ENCODE measurements around the gene CLDN17.

Gene CLDN17

GRCh38 chr21:30153697-30154340, 12.8 kb downstream of the CLDN17 start:
- no peaks in the 10 kb centered on the region for H3K9me3 ChIP-seq (ENCODE audit: control insufficient read depth, low read length)
- no peak overlapping the region for H2AFZ ChIP-seq
- H3K4me1 ChIP-seq = no peaks in the 10 kb centered on the region
- H3K4me3 ChIP-seq (ENCODE audit: low read depth, low read length) = no peak overlapping the region
- no peaks in the 10 kb centered on the region for H3K79me2 ChIP-seq
- TF ChIP-seq, protein P1, sequence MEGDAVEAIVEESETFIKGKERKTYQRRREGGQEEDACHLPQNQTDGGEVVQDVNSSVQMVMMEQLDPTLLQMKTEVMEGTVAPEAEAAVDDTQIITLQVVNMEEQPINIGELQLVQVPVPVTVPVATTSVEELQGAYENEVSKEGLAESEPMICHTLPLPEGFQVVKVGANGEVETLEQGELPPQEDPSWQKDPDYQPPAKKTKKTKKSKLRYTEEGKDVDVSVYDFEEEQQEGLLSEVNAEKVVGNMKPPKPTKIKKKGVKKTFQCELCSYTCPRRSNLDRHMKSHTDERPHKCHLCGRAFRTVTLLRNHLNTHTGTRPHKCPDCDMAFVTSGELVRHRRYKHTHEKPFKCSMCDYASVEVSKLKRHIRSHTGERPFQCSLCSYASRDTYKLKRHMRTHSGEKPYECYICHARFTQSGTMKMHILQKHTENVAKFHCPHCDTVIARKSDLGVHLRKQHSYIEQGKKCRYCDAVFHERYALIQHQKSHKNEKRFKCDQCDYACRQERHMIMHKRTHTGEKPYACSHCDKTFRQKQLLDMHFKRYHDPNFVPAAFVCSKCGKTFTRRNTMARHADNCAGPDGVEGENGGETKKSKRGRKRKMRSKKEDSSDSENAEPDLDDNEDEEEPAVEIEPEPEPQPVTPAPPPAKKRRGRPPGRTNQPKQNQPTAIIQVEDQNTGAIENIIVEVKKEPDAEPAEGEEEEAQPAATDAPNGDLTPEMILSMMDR (IDR thresholded peaks at IDR 0.05) = no peak
- H3K4me2 ChIP-seq (ENCODE audit: low read length) = no peak overlapping the region
- H3K27ac ChIP-seq = no peak overlapping the region
- H3K27me3 ChIP-seq (ENCODE audit: control insufficient read depth, insufficient read depth, low read length) = no peaks in the 10 kb centered on the region
- H3K36me3 ChIP-seq (ENCODE audit: control insufficient read depth, insufficient read depth, low read length) = no peaks in the 10 kb centered on the region
- no peak overlapping the region for H3K9ac ChIP-seq

- H3K79me2 ChIP-seq = no peaks in the 10 kb centered on the region
- no peaks in the 10 kb centered on the region for H3K36me3 ChIP-seq (ENCODE audit: control insufficient read depth, insufficient read depth, low read length)
- H3K27me3 ChIP-seq (ENCODE audit: control insufficient read depth, insufficient read depth, low read length) = no peaks in the 10 kb centered on the region
- no peaks in the 10 kb centered on the region for H3K9me3 ChIP-seq (ENCODE audit: control insufficient read depth, low read length)
- no peak overlapping the region for H3K27ac ChIP-seq
- H3K4me3 ChIP-seq (ENCODE audit: low read depth, low read length) = no peak overlapping the region
- TF ChIP-seq, protein P1 (IDR thresholded peaks at IDR 0.05) = no peak
- no peak overlapping the region for H2AFZ ChIP-seq
- H3K4me1 ChIP-seq = no peaks in the 10 kb centered on the region
- no peak overlapping the region for H3K9ac ChIP-seq
- no peak overlapping the region for H3K4me2 ChIP-seq (ENCODE audit: low read length)
These were observed 13.8 kb downstream of the CLDN17 start for GRCh38 chr21:30152792-30153191.

DNA sequence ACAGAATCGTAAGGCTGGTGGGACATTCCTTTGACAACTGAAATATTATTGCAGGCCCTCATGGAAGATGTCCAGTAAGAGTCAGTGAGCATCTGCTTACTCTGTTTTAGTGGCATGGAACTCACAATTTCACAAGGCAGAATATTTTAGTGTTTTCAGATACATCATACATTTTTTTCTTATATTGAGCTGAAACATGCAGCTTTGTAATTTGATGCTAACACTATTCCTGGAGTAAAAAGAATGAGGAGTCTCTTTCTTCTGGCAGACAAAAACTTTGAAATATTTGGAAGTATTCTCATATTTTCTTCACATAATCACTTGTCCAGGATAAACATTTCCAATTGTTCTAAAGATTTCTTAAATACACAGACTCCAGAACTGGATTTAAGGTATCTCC, 17.7 kb downstream of the CLDN17 start:
- H2AFZ ChIP-seq = no peak overlapping the region
- TF ChIP-seq, protein P1 (IDR thresholded peaks at IDR 0.05) = no peak

DNA sequence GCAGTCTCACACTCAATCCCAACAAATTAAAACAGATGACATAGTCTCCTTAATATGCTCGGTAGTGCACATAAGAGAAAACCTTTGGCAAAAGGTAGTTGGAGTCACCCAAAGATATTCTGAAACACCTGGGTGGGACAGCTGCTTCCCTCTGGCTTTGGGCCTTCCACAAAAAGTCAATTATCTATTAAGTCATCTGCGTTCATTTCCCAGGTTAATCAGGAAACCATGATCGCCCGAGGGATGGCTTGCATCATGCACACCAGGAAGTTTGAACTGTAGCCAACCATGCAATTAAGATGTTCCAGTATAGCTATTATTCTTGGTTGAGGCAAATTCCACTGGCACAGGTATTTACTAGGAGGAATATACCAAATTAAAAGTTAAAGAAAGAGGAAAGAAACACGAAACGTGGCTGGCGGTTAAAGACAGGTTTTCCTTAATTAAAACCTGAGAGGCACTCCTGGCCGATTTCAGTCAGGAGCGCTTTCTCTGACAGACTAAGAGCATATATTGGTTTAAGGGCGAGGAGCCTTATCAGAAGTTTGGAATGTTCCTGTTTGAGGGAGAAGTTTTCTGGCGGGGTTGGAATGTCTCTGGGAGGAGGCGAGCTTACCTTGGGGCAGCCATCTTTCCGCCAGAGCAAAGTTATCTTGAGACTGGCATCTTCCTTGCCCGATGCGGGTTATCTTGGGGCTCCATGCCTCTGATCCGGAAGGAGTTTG, 19.9 kb downstream of the CLDN17 start:
- Histone ChIP-seq H3K36me3 (ENCODE audit: control insufficient read depth, insufficient read depth, low read length) (no peaks in the 10 kb centered on the region), H3K27ac (no peak overlapping the region), H3K79me2 (no peaks in the 10 kb centered on the region), H3K4me2 (ENCODE audit: low read length) (no peak overlapping the region), H3K9me3 (ENCODE audit: control insufficient read depth, low read length) (no peaks in the 10 kb centered on the region), H3K4me3 (ENCODE audit: low read depth, low read length) (no peak overlapping the region), H2AFZ (no peak overlapping the region), H3K27me3 (ENCODE audit: control insufficient read depth, insufficient read depth, low read length) (no peaks in the 10 kb centered on the region), H3K4me1 (no peaks in the 10 kb centered on the region), H3K9ac (no peak overlapping the region)
- TF ChIP-seq, protein P1 (IDR thresholded peaks at IDR 0.05) = no peak

More for the DNA sequence above, 17.7 kb downstream of the CLDN17 start:
- no peaks in the 10 kb centered on the region for H3K27me3 ChIP-seq (ENCODE audit: control insufficient read depth, insufficient read depth, low read length)
- H3K27ac ChIP-seq = no peak overlapping the region
- H3K36me3 ChIP-seq (ENCODE audit: control insufficient read depth, insufficient read depth, low read length) = no peaks in the 10 kb centered on the region
- H3K4me2 ChIP-seq (ENCODE audit: low read length) = no peak overlapping the region
- no peaks in the 10 kb centered on the region for H3K4me1 ChIP-seq
- no peaks in the 10 kb centered on the region for H3K79me2 ChIP-seq
- no peaks in the 10 kb centered on the region for H3K9me3 ChIP-seq (ENCODE audit: control insufficient read depth, low read length)
- H3K9ac ChIP-seq = no peak overlapping the region
- no peak overlapping the region for H3K4me3 ChIP-seq (ENCODE audit: low read depth, low read length)

Measured in parathyroid adenoma (tissue), 2 donors.